Measurements from ENCODE around the gene MED4. TPM values are rescaled to one million over a fixed set of nuclear protein-coding genes. Genes with fewer than 3 reads are reported as not detected.

MED4 gene
- total RNA-seq, 1 donor from 2014 or later = 39.7 TPM

DNA sequence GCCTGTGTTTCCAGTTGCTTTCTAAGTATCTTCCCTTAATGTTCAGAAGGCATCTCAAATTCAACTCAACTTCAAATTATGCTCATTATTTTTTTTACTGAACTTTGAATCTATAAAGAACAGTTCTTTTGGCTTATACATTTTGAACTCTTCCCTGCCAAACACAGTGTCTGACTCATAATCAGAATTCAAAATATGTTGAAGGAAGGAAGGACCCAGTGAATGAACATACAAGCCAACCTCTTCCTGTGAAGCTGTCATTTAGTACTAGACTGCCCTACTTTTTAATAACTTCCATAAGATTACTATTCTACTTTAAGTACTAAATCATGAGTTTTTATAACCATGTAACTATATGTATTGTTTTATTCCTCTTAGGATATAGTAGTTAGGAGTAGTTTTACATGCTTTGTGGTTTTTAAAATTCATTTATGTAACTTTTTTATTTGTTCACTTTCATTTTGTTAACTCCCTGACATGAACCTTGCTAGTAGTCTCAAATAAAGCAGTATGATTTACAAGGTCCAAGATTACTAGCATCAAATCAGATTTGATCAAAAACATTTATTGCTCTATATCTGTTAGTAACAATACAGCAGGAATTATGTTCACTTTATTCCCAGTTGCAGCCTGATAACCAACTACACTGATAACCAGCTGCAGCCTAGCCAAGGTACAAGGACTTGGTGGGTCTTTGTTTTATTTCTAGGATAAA is 51.0 kb downstream of the MED4 start:
- no peak for ATAC-seq
- no peak for DNase-seq
- TF ChIP-seq, protein P1, sequence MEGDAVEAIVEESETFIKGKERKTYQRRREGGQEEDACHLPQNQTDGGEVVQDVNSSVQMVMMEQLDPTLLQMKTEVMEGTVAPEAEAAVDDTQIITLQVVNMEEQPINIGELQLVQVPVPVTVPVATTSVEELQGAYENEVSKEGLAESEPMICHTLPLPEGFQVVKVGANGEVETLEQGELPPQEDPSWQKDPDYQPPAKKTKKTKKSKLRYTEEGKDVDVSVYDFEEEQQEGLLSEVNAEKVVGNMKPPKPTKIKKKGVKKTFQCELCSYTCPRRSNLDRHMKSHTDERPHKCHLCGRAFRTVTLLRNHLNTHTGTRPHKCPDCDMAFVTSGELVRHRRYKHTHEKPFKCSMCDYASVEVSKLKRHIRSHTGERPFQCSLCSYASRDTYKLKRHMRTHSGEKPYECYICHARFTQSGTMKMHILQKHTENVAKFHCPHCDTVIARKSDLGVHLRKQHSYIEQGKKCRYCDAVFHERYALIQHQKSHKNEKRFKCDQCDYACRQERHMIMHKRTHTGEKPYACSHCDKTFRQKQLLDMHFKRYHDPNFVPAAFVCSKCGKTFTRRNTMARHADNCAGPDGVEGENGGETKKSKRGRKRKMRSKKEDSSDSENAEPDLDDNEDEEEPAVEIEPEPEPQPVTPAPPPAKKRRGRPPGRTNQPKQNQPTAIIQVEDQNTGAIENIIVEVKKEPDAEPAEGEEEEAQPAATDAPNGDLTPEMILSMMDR (IDR thresholded peaks at IDR 0.05) = no peak
- peaks cover 27% of the 10 kb centered on the region for H3K36me3 ChIP-seq
- H3K9me3 ChIP-seq = no peaks in the 10 kb centered on the region
- H3K27me3 ChIP-seq = no peaks in the 10 kb centered on the region
- no peak overlapping the region for H3K4me3 ChIP-seq
- H3K4me1 ChIP-seq = no peaks in the 10 kb centered on the region
- intact Hi-C loops (cut with DNase I) = no loop called here
- no peak overlapping the region for H3K27ac ChIP-seq

DNA sequence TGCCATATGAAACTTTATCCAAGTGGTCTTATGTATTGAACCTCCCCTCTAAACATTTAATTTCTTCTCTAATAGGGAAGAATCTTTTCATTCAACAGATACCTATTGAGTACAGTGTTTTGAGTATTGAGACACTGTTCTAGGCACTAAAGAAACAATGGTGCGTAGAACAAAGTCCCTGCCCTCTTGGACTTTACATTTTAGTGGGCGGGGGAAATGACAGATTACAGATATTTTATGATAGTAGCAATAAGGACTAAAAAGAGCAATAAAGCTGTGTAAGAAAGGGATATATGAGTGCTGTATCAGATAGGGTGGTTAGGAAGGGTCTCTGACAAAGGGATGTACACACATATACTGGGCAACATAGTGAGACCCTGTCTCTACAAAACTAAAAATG is 52.0 kb downstream of the MED4 start:
- ATAC-seq (no peak), DNase-seq (no peak)
- no peaks in the 10 kb centered on the region for H3K27me3 ChIP-seq
- H3K9me3 ChIP-seq = no peaks in the 10 kb centered on the region
- H3K27ac ChIP-seq = no peak overlapping the region
- H3K4me1 ChIP-seq = peaks cover 6% of the 10 kb centered on the region
- H3K4me3 ChIP-seq = no peak overlapping the region
- intact Hi-C loops (cut with DNase I) = no loop called here
- TF ChIP-seq, protein P1 (IDR thresholded peaks at IDR 0.05) = no peak
- H3K36me3 ChIP-seq = peaks cover 16% of the 10 kb centered on the region

DNA sequence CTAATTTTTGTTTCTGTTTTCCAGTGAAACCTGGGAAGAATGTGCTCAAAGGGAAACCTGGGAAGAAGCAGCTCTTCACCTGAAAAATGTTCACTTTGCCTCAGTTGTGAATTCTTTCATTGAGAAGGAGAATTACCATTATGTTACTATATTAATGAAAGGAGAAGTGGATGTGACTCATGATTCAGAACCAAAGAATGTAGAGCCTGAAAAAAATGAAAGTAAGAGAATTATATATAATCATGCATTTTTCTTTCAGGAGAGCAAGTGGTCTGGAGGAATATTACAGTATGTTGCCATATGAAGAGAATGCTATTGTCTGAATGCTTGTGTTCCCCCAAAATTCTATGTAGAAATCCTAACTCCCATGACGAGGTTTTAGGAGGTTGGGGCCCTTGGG is 54.0 kb downstream of the MED4 start:
- Histone ChIP-seq H3K4me3 (no peak overlapping the region), H3K9me3 (no peaks in the 10 kb centered on the region), H3K27me3 (no peaks in the 10 kb centered on the region), H3K27ac (no peak overlapping the region), H3K36me3 (peaks cover 15% of the 10 kb centered on the region), H3K4me1 (peaks cover 14% of the 10 kb centered on the region)
- TF ChIP-seq, protein P1 (IDR thresholded peaks at IDR 0.05) = no peak
- no peak for ATAC-seq
- no peak for DNase-seq
- intact Hi-C loops (cut with DNase I) = no loop called here

DNA sequence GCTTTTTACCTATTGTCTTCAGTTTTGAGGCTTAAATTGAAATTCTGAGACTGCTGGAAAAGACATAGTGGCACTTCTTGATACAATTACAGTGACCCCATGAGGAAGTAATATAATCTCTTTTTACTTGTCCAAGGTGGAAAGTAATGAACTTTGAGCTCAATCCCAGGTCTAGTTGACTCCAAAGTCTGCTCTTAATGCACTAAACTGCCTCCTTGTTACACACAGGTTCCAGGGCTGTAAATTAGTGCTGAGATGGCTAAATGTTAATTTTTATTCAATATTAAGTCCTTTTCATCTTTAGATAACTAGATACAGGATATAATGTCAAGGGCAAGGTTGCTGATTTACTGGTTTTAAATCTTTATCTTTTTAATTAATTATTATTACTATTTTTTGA is 54.9 kb downstream of the MED4 start:
- H3K27ac ChIP-seq = no peak overlapping the region
- TF ChIP-seq, protein P1 (IDR thresholded peaks at IDR 0.05) = no peak
- no peak overlapping the region for H3K4me3 ChIP-seq
- H3K27me3 ChIP-seq = no peaks in the 10 kb centered on the region
- intact Hi-C loops (cut with DNase I) = no loop called here
- DNase-seq (no peak), ATAC-seq (no peak)
- H3K36me3 ChIP-seq = peaks cover 15% of the 10 kb centered on the region
- peaks cover 14% of the 10 kb centered on the region for H3K4me1 ChIP-seq
- H3K9me3 ChIP-seq = no peaks in the 10 kb centered on the region

DNA sequence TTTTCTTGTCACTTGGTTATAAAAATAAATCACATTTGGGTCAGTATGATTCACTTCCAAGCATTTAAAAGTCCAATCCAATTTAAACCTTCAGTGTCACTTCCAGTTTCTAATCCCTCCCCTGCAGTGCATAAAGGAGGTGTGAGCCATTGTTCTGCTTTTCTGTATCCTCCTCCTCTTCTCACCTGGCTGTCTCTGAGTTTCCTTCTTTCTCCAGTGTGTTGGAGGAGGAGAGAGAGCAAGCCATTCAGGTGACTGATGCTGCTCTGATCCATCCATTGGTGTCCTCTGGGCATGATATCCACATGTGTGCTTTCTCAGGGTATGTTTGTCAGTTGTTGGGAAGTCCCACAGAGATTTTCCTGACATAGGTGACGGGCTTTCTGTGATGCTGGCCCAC is 56.1 kb downstream of the MED4 start:
- no peaks in the 10 kb centered on the region for H3K27me3 ChIP-seq
- H3K4me3 ChIP-seq = peak overlapping the region; percentile 72
- H3K36me3 ChIP-seq = peaks cover 15% of the 10 kb centered on the region
- H3K9me3 ChIP-seq = no peaks in the 10 kb centered on the region
- intact Hi-C loops (cut with DNase I) = no loop called here
- DNase-seq (no peak), ATAC-seq (no peak)
- peak overlapping the region; percentile 98 for H3K27ac ChIP-seq
- TF ChIP-seq, protein P1 (IDR thresholded peaks at IDR 0.05) = no peak
- H3K4me1 ChIP-seq = peaks cover 14% of the 10 kb centered on the region
